ENCODE measurements around the gene GFER. TPM values are rescaled to one million over a fixed set of nuclear protein-coding genes. Genes with fewer than 3 reads are reported as not detected.
A peak's percentile ranks its signal among the peaks of the same experiment; 100 is the strongest.

GFER gene
- total and polyA plus RNA-seq, 9 of the 15 experiments (the other 6 are each of a cell fraction or from before 2014, with no cell fraction given) = 4.3 to 53.7 (median 19.8) TPM

GRCh38 chr16:2009791-2010510, 26.0 kb downstream of the GFER start, which contains the start of gene ZNF598 (continued):
- no peak for TF ChIP-seq MITF (IDR thresholded peaks at IDR 0.05)
- no peak for TF ChIP-seq HSF4 (CRISPR knock-in tag; IDR thresholded peaks at IDR 0.05; ENCODE audit: borderline replicate concordance)
- TF ChIP-seq ZNF436 (CRISPR knock-in tag; IDR thresholded peaks at IDR 0.05) = no peak
- no peak for TF ChIP-seq ZNF239 (CRISPR knock-in tag; IDR thresholded peaks at IDR 0.05)
- TF ChIP-seq KDM1A (IDR thresholded peaks at IDR 0.05) = no peak
- no peak for TF ChIP-seq CBX1 (IDR thresholded peaks at IDR 0.05; ENCODE audit: low read depth)
- no peak for TF ChIP-seq ZNF146 (CRISPR knock-in tag; IDR thresholded peaks at IDR 0.05; ENCODE audit: unreplicated experiment)
- TF ChIP-seq ZNF140 (CRISPR knock-in tag; IDR thresholded peaks at IDR 0.05) = no peak
- TF ChIP-seq HNRNPL (IDR thresholded peaks at IDR 0.05; ENCODE audit: low read depth, low read length) = no peak
- TF ChIP-seq RBM34 (IDR thresholded peaks at IDR 0.05; ENCODE audit: borderline replicate concordance, insufficient read depth, low read length) = no peak
- TF ChIP-seq CREBBP (IDR thresholded peaks at IDR 0.05; ENCODE audit: low read depth, low read length) = no peak
- TF ChIP-seq NEUROD1 (IDR thresholded peaks at IDR 0.05; ENCODE audit: borderline replicate concordance, low read depth, low read length, partially characterized antibody) = peak; percentile 39
- no peak for TF ChIP-seq HNRNPUL1 (IDR thresholded peaks at IDR 0.05; ENCODE audit: low read length)
- TF ChIP-seq RFX7 (CRISPR knock-in tag; IDR thresholded peaks at IDR 0.05) = no peak
- TF ChIP-seq ZNF165 (CRISPR knock-in tag; IDR thresholded peaks at IDR 0.05; ENCODE audit: borderline replicate concordance) = no peak
- no peak for TF ChIP-seq FOXP4 (CRISPR knock-in tag; IDR thresholded peaks at IDR 0.05; ENCODE audit: borderline replicate concordance)
- TF ChIP-seq SRSF1 (IDR thresholded peaks at IDR 0.05; ENCODE audit: low read depth, low read length) = no peak
- no peak for TF ChIP-seq ZNF444 (CRISPR knock-in tag; IDR thresholded peaks at IDR 0.05)
- TF ChIP-seq NR2C2 (CRISPR knock-in tag; IDR thresholded peaks at IDR 0.05) = no peak
- peak; percentile 67 for TF ChIP-seq NR2C2 (tag; IDR thresholded peaks at IDR 0.05)
- no peak for TF ChIP-seq LARP7 (IDR thresholded peaks at IDR 0.05)
- TF ChIP-seq ZNF311 (CRISPR knock-in tag; IDR thresholded peaks at IDR 0.05) = no peak
- TF ChIP-seq KLF6 (CRISPR knock-in tag; IDR thresholded peaks at IDR 0.05; ENCODE audit: borderline replicate concordance) = no peak
- no peak for TF ChIP-seq PHB (CRISPR knock-in tag; IDR thresholded peaks at IDR 0.05)
- TF ChIP-seq NCOA4 (IDR thresholded peaks at IDR 0.05; ENCODE audit: partially characterized antibody) = no peak
- no peak for TF ChIP-seq ZNF23 (CRISPR knock-in tag; IDR thresholded peaks at IDR 0.05)
- no peak for TF ChIP-seq ZNF217 (CRISPR knock-in tag; IDR thresholded peaks at IDR 0.05)
- TF ChIP-seq NR3C1 (CRISPR knock-in tag; IDR thresholded peaks at IDR 0.05) = peak; percentile 69; the same call in 1 of the 2 replicates
- TF ChIP-seq PCBP2 (IDR thresholded peaks at IDR 0.05; ENCODE audit: low read depth, low read length, poor library complexity, severe bottlenecking) = no peak
